Spinal cord (tissue), 10 donors: Measurements from ENCODE around the gene AUTS2. TPM values are rescaled to one million over a fixed set of nuclear protein-coding genes. Genes with fewer than 3 reads are reported as not detected.

Experiments used
- DNase-seq, 6 donors: peaks; one replicate each; pipeline versions ENCODE4 v3.0.0 to v3.0.0-alpha.2; 2013 to 2015; ENCODE audit warnings: low spot score in 6 of 6, low read depth in 4 of 6
- H3K27ac ChIP-seq: one replicate; pipeline ENCODE4 v1.5.1; 2013; ENCODE audit warnings: low read depth, low read length, control low read depth
- H3K27me3 ChIP-seq: one replicate; pipeline ENCODE4 v1.6.1; 2013; ENCODE audit warnings: low read length; ENCODE audit not compliant: control insufficient read depth, insufficient read depth
- H3K36me3 ChIP-seq: one replicate; pipeline ENCODE4 v1.6.1; 2013; ENCODE audit warnings: low read length; ENCODE audit not compliant: control insufficient read depth, insufficient read depth
- H3K4me1 ChIP-seq: one replicate; pipeline ENCODE4 v1.6.1; 2013; ENCODE audit warnings: low read length; ENCODE audit not compliant: control insufficient read depth, insufficient read depth
- H3K4me3 ChIP-seq: one replicate; pipeline ENCODE4 v1.5.1; 2013; ENCODE audit warnings: low read depth, low read length, control low read depth
- H3K9me3 ChIP-seq: one replicate; pipeline ENCODE4 v1.6.1; 2013; ENCODE audit warnings: low read length; ENCODE audit not compliant: control insufficient read depth, insufficient read depth
- WGBS: methylation state at CpG from one replicate; pipeline ENCODE4 v1.1.5; 2013; ENCODE audit warnings: missing lambda C conversion rate; ENCODE audit not compliant: insufficient coverage; 5-methylcytosine and 5-hydroxymethylcytosine counted together
- polyA plus RNA-seq, 2 donors: library from polyadenylated mRNA; unstranded; fragments of 120-200 nt; gene quantifications; one replicate each; pipeline ENCODE4 v1.2.1, GENCODE V29; 2013; ENCODE audit not compliant: insufficient read length in 2 of 2
- total RNA-seq, 2 donors: library from RNA; depleted of rRNA in 1 of 2; stranded (reverse); fragments of 120-200 nt in 1 of 2; fragments of >200 nt in 1 of 2; gene quantifications; one replicate each; pipeline versions ENCODE4 v1.2.3 to v1.2.4, GENCODE V29; 2013 to 2014
- donor health status: healthy.

The AUTS2 gene
- total and polyA plus RNA-seq, 4 donors: 56.2 to 214 (median 135) TPM

DNA sequence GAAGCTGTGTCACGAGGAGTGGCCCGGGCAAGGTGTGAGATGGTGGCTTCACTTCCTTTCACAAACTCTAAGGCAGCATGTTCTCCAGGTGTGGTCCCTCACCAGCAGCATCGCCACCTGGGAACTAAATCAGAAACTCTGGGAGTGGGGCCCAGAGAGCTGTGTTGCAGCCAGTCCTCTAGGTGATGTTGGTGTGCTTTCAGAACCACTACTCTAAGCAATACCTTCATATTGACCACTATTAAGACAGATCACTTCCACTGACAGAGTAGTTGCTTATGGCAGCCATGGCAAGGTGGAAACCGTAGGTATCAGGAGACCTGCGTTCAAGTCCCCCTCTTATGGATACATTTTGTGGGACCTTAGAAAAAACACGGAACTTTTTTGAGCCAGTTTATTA is 1037.9 kb downstream of the AUTS2 start:
- Histone ChIP-seq H3K27ac (no peak overlapping the region), H3K4me1 (peaks cover 19% of the 10 kb centered on the region), H3K36me3 (no peaks in the 10 kb centered on the region), H3K4me3 (no peak overlapping the region), H3K9me3 (no peaks in the 10 kb centered on the region), H3K27me3 (no peaks in the 10 kb centered on the region)
- no peak for DNase-seq
- 94% methylated on average over 3 of the region's 6 CpGs for WGBS

DNA sequence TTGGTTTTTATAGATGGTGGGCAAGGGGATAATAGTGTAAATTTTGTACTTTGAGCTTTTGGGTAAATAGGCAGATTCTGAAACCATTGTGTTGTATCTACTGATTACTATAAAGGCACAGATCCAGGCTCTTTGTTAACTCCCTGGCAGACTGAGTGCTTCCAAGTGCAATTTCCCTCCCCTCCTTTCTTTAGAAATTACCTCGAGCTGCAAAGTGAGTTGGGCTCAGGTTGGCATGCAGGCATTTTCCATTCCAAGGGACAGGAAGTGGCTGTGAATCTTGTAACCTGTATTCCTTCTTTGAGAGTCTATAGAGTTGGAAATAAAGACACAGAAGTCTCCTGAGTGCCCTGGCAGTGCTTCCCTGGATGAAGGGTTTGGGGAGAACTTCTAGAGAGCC is 1039.5 kb downstream of the AUTS2 start:
- no peak for DNase-seq
- H3K36me3 ChIP-seq: no peaks in the 10 kb centered on the region
- no peak overlapping the region for H3K4me3 ChIP-seq
- WGBS: no CpG with 5 or more reads among the region's 1 CpG
- no peak overlapping the region for H3K27ac ChIP-seq
- peaks cover 4% of the 10 kb centered on the region for H3K4me1 ChIP-seq
- no peaks in the 10 kb centered on the region for H3K27me3 ChIP-seq
- no peaks in the 10 kb centered on the region for H3K9me3 ChIP-seq

DNA sequence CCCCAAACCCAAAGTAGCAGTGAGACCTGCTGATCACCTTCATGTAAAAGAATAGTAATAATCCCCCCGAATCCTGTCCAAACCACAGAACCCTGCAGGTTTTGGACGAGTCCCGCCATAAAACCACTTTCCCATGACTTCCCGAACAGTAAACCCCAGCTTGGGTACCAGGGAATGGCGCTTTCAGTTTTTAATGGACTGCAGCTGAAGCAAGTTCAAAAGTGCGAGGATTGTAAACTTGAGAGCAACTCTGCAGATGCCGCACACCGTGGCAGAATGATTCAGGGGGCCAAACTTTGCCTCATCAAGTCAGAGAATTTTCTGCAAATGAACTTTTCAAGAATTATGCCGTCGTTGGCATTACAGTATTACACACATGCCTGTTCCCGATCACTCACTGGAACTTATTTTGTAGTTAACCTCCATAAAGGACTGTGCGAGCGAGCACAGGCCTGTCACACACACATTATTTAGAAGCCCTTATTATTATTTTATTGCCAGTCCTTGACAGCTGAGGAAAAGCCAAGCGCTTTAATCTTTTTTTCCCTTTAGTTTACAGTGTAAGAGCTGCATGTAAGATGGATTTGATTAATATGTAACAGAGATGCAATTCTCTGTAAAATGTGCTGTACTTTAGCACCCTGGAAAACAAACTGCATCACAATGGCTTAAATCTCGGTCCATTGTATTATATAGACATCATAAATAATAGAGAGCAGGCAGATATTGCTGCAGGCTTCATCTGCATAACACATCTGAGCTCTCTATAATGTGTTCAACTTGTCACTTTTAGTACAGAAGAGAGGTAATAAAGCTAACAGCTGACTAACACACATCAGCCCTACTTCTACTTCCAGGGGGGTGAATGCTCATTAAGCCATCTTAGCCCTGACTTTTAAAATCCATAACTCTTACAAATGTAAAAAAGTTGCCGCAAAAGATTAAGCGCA is 1040.2 kb downstream of the AUTS2 start:
- H3K4me3 ChIP-seq: no peak overlapping the region
- no peaks in the 10 kb centered on the region for H3K27me3 ChIP-seq
- H3K9me3 ChIP-seq: no peaks in the 10 kb centered on the region
- no peaks in the 10 kb centered on the region for H3K36me3 ChIP-seq
- no peak overlapping the region for H3K27ac ChIP-seq
- 55% methylated on average over 11 of the region's 17 CpGs for WGBS
- DNase-seq: peak in 1 of 6 donors; percentile 87
- no peaks in the 10 kb centered on the region for H3K4me1 ChIP-seq

DNA sequence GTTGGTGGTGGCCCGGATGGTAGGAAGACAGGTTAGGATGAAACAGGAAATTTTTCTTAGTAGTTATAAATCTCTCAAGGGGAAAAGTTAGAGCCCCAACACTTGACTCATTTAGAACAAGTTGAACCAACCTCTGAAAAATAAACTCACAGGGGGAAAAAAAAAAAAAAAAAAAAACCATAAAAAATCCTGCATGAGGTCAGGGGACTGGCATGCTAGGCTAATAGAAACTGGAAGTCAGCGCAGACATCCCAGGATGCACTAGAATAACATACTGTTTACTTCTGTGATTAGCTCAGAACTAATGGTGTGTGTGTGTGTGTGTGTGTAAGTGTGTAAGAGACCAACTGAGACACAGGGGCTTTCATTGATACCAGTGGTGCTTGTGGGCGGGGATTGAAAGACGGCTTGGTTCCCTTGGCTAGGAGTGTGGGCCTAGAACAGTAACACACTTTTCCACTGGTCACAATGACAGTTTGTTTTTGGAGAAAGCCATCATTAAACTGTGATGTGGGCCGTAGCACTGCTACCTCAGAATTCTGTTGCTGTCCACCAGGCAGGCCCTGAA is 1042.1 kb downstream of the AUTS2 start:
- 93% methylated on average over 4 of the region's 5 CpGs for WGBS

GRCh38 chr7:70641882-70642281 is 1043.6 kb downstream of the AUTS2 start:
- WGBS: no CpG with 5 or more reads among the region's 2 CpGs
- no peaks in the 10 kb centered on the region for H3K36me3 ChIP-seq
- peaks cover 25% of the 10 kb centered on the region for H3K4me1 ChIP-seq
- H3K27ac ChIP-seq: no peak overlapping the region
- H3K4me3 ChIP-seq: no peak overlapping the region
- no peak for DNase-seq
- H3K27me3 ChIP-seq: peaks cover 2% of the 10 kb centered on the region
- H3K9me3 ChIP-seq: no peaks in the 10 kb centered on the region

More for the DNA sequence above, 1042.1 kb downstream of the AUTS2 start:
- DNase-seq: no peak
- peaks cover 11% of the 10 kb centered on the region for H3K4me1 ChIP-seq
- peaks cover 2% of the 10 kb centered on the region for H3K27me3 ChIP-seq
- H3K4me3 ChIP-seq: no peak overlapping the region
- no peaks in the 10 kb centered on the region for H3K9me3 ChIP-seq
- no peak overlapping the region for H3K27ac ChIP-seq
- no peaks in the 10 kb centered on the region for H3K36me3 ChIP-seq

DNA sequence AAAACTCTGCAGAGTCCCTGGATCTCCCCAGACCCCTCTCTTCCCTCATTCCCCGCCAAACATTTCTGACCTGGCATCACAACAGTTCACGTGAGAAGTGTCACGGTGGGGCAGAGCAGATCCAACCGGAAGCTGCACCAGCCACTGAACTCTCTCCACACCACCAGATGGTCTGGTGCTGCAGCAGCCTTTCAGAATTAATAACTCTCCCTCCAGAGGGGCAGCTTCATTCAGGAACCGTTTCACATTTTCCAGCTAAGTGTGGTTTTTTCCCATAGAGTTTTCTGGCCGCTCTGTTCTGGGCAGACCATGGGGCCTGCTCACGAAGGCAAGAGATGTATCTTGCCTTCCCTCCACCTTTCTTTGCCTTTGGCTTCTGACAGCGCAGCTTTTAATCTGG is 1047.0 kb downstream of the AUTS2 start:
- H3K36me3 ChIP-seq: no peaks in the 10 kb centered on the region
- no peak overlapping the region for H3K4me3 ChIP-seq
- H3K27ac ChIP-seq: no peak overlapping the region
- H3K9me3 ChIP-seq: no peaks in the 10 kb centered on the region
- peaks cover 2% of the 10 kb centered on the region for H3K27me3 ChIP-seq
- 14% methylated on average over 6 of the region's 8 CpGs for WGBS
- H3K4me1 ChIP-seq: peaks cover 35% of the 10 kb centered on the region
- peak in 1 of 6 donors; percentile 40 for DNase-seq

GRCh38 chr7:70645876-70646351 is 1047.6 kb downstream of the AUTS2 start:
- DNase-seq: peak in 2 of 6 donors; percentile 83 to 94
- H3K27ac ChIP-seq: no peak overlapping the region
- 19% methylated on average over 5 of the region's 10 CpGs for WGBS
- no peaks in the 10 kb centered on the region for H3K36me3 ChIP-seq
- no peak overlapping the region for H3K4me3 ChIP-seq
- H3K4me1 ChIP-seq: peaks cover 35% of the 10 kb centered on the region
- H3K9me3 ChIP-seq: no peaks in the 10 kb centered on the region
- peaks cover 2% of the 10 kb centered on the region for H3K27me3 ChIP-seq

DNA sequence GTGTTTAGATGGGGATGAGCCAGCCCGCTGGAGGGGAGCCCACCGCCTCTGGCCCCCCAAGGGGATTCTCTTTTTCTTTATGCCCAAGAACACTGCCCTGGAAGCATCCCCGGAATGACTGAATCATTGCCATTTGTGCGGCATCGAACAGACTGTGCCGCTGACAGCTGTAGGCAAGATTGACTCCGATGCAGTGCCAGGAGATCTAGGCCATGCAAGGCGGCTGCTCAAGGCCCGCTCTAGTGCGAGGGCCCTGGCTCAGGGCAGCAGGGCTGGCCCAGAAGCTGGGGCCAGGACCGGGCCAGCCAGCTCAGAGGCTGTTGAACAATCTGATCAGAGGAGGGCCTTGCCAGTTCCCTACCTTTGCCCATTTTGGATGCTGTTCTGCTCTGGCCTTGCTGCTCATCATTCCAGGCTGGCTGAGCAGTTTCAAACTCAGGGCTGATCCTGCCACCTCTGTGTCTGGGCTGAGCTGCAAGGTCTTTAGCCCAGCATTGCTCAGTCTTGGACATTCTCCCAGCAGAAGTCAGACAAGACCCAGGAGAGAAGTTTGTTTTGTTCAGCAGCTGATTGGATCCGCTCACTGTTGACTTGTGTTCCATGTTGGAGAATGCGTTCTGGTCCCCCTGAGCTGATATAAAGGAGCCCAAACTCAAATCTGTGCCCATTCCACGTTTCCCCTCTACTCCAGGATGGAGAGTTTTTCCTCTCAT is 1048.4 kb downstream of the AUTS2 start:
- Histone ChIP-seq H3K36me3 (no peaks in the 10 kb centered on the region), H3K27ac (no peak overlapping the region), H3K27me3 (peaks cover 2% of the 10 kb centered on the region), H3K4me1 (peaks cover 35% of the 10 kb centered on the region), H3K9me3 (no peaks in the 10 kb centered on the region), H3K4me3 (no peak overlapping the region)
- DNase-seq: peak in 3 of 6 donors; percentile 18 to 90 (median 83)
- 39% methylated on average over 13 of the region's 14 CpGs for WGBS

GRCh38 chr7:70647801-70648498 is 1049.7 kb downstream of the AUTS2 start:
- no peaks in the 10 kb centered on the region for H3K36me3 ChIP-seq
- H3K4me1 ChIP-seq: peaks cover 35% of the 10 kb centered on the region
- DNase-seq: no peak
- WGBS: 20% methylated on average over 1 of the region's 9 CpGs
- no peak overlapping the region for H3K4me3 ChIP-seq
- H3K27me3 ChIP-seq: peaks cover 2% of the 10 kb centered on the region
- no peaks in the 10 kb centered on the region for H3K9me3 ChIP-seq
- no peak overlapping the region for H3K27ac ChIP-seq
